WI38 (cell line): Measurements from ENCODE around the gene ABCG5.

Experiments used
- H3K4me3 ChIP-seq: 2 replicates; pipeline ENCODE4 v1.5.1; 2011; ENCODE audit warnings: low read depth, mild to moderate bottlenecking, control low read depth, low read length
- TF ChIP-seq, protein P1 (sequence below): IDR thresholded peaks from 2 replicates; pipeline ENCODE4 v1.5.1; 2012; ENCODE audit warnings: low read depth, mild to moderate bottlenecking, control low read depth, low read length

ABCG5 gene

DNA sequence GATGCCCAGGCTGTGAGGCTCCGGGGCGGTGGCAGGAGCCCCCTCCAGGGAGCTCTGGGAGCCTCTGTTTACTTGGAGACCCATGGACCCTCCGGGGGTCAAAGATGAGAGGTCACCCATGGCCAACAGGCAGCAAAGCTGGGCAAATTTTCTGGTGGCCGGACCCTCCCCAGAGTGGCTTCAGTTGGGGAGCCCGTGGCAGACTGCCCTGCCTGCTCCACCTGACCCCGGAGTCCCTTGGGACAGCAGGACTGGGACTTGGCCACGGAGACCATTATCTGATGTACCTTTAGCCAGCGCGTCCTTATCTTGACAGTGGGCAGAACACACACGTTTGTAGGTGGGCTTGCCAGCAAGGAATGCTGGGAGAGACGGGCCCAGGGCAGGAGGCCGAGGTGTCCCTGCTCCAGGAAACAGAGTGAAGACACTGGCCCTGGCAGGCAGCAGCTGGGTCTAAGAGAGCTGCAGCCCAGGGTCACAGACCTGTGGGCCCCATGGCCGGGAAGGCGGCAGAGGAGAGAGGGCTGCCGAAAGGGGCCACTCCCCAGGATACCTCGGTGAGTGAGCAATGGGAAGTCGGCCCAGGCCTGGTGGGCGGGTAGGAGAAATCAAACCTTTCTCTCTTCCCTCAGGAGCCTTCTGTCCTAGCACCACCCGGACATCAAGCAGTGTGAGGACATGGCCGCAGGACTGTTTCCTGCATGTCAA is at the start of gene ABCG5, which contains the start of gene ABCG8:
ABCG5 (minus strand) TSS at position 280 of the 708 bp plus-strand sequence; CDS start at position 120, 160 bp downstream.
ABCG8 (plus strand) TSS at position 412 of the 708 bp plus-strand sequence; CDS start at position 495, 83 bp downstream.
- H3K4me3 ChIP-seq: no peak within 1 kb of the TSS
- TF ChIP-seq, protein P1, sequence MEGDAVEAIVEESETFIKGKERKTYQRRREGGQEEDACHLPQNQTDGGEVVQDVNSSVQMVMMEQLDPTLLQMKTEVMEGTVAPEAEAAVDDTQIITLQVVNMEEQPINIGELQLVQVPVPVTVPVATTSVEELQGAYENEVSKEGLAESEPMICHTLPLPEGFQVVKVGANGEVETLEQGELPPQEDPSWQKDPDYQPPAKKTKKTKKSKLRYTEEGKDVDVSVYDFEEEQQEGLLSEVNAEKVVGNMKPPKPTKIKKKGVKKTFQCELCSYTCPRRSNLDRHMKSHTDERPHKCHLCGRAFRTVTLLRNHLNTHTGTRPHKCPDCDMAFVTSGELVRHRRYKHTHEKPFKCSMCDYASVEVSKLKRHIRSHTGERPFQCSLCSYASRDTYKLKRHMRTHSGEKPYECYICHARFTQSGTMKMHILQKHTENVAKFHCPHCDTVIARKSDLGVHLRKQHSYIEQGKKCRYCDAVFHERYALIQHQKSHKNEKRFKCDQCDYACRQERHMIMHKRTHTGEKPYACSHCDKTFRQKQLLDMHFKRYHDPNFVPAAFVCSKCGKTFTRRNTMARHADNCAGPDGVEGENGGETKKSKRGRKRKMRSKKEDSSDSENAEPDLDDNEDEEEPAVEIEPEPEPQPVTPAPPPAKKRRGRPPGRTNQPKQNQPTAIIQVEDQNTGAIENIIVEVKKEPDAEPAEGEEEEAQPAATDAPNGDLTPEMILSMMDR: no peak

DNA sequence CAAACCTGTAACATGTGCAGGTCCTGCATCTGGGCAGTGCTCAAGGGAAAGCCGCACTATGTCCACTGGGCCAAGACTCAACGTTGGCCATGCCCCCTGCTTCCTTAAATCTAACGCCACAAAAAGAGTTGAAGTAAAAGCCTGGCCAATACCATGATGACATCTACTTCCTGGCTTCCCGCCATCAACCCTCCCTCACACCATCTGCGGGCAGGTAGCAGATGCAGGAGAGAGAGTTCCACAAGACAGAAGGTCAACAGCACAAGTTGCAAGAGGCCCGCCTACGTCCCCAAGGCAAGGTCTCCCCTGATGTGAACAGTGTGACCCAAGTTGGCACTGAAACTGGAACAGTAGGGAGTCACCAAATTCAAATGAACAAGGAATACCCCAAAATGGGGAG is 48.5 kb upstream of the ABCG5 start:
- TF ChIP-seq, protein P1: no peak
- no peak overlapping the region for H3K4me3 ChIP-seq

DNA sequence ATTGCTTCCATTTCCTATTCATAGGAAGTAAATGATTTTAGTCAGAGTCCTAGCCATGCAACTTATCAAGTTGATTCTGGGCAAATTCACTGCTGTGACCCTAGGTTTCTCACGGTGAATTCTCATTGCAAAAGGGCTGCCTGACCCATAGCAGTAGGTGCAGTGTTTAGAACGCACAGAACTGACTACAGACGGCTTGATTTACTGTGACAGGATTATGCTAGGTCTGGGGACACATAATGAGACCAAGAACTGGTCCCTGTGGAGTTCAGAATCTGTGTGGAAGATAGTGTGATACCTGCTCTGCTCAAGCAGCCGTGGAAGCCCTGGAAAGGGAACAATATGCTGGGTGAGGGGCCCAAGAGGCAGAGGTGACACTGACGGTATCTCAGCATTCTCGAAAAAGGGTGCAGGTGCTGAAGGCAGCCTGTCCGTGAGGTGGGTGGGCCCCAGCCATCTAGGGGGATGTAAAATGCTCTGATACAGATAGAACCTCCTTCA is 46.5 kb upstream of the ABCG5 start:
- TF ChIP-seq, protein P1: no peak
- no peak overlapping the region for H3K4me3 ChIP-seq

DNA sequence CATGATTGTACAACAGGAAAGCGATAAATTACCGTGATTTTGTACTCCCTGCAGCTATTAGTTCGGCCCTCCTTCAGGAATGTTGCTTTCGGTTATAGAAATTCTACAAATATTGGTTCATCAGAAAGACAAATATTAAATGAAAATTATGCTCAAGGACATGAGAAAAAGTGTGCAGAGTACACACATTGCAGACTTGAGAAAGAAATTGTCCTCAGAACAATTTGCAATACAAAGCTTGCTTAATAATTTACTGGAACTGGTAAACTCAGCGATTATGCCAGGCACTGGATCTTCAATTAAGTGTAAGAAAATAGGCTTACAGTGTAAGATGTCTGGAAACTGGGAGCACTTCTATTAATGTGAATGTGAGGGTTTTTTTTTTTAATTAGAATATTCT is 46.0 kb upstream of the ABCG5 start:
- TF ChIP-seq, protein P1: no peak
- H3K4me3 ChIP-seq: no peak overlapping the region

DNA sequence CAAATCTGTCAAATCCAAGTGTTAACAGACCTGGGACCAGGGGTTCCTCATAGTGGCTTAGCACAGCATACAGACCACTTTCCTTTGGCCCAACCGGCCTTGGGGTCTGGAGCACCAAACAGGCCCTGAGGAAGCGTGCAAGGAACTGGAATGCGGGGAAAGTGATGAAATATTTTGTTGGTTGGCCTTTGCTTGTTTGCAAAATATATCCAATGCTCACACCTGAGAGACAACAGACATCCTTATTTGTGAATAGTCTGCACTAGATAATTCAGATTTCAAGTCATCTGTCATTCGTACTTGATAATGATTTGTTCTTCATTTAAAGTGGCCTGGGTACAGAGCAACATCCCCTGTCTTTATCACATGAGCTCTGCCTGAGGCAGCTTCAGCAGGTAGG is 43.7 kb upstream of the ABCG5 start:
- TF ChIP-seq, protein P1: no peak
- H3K4me3 ChIP-seq: no peak overlapping the region

DNA sequence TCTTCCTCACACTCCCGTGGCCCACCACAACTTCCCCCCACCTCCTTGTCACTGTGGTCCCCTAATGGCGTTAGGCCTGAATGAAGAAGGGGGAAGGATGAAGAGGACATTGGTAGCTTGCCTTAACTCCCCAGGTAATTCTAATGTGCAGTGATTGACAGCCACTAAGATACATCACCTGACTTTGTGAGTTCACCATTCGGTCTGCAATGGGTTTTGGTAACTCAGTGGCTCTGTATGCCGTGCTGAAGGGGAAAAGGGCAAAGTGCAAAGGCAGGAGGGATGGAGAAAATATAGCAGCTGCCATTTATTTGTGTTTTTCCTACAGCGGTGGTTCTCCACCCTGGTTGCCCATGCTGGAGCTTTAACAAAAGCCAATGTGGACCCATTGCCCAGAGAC is 42.3 kb upstream of the ABCG5 start:
- H3K4me3 ChIP-seq: no peak overlapping the region
- TF ChIP-seq, protein P1: no peak

DNA sequence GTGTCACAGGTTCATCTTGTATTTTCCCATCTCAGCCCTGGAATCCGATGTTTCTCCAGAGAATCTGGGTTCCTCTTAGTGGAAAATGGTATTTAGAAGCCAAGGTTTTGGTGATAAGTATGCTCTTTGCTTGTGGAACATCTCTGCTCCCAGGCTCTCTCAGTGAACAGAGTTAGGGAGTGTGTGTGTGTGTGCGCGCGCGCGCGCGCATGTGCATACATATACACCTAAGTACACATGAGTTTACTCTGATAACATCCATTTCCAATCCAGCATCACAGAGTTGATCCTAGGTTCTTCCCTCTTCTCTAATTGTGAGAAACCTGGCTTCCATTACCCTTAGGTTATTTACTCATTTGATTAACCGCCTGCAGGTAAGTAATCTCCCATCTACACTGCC is 41.8 kb upstream of the ABCG5 start:
- H3K4me3 ChIP-seq: no peak overlapping the region

More for the DNA sequence above, 41.8 kb upstream of the ABCG5 start:
- TF ChIP-seq, protein P1: no peak
